Endothelial cell of umbilical vein (primary cell): ENCODE results near the gene PAK5. TPM values are rescaled to one million over a fixed set of nuclear protein-coding genes. Genes with fewer than 3 reads are reported as not detected.

Source experiments
- BruUV-seq: library from RNA; stranded (reverse); fragments of 400-500 nt; replicated peaks from 2 replicates; lab custom pipeline; 2021; lab: Mats Ljungman, UMichigan
- CTCF ChIA-PET: fragments of 300-600, 350-600 bp; sonication (Branson Sonifier 250); formaldehyde crosslinking; loops from one replicate; lab custom pipeline; 2021; ENCODE audit warnings: antibody characterized with exemption, inconsistent platforms; lab: Charles Lee
- POLR2A ChIA-PET: fragments of 300-600, 350-600 bp; sonication (Branson Sonifier 250); formaldehyde crosslinking; loops from one replicate; lab custom pipeline; 2021; ENCODE audit warnings: antibody characterized with exemption, inconsistent platforms; lab: Charles Lee
- DNase-seq: peaks from one replicate; pipeline ENCODE4 v3.0.0-alpha.2; 2011; ENCODE audit warnings: low read depth, low spot score
- FAIRE-seq: peaks from 2 replicates; lab custom pipeline; 2011; peaks lifted over from hg19 to GRCh38; lab: Jason Lieb, UNC
- H2AFZ ChIP-seq: 2 replicates; pipeline ENCODE4 v1.6.0; 2012; ENCODE audit warnings: low read depth, low read length, control low read depth, inconsistent platforms
- H3K27ac ChIP-seq: 2 replicates; pipeline ENCODE4 v1.5.1; 2011; ENCODE audit warnings: low read depth, mild to moderate bottlenecking, control low read depth, low read length, moderate library complexity; ENCODE audit not compliant: insufficient read depth
- H3K27me3 ChIP-seq, 2 experiments: 2 replicates each; pipeline versions ENCODE4 v1.6.0 to v1.6.1; 2011; ENCODE audit warnings: low read length in 2 of 2, mixed read lengths in 1 of 2; ENCODE audit not compliant: control insufficient read depth in 2 of 2, insufficient read depth in 2 of 2
- H3K36me3 ChIP-seq, 2 experiments: 2 replicates in 1 of 2; 3 replicates in 1 of 2; pipeline ENCODE4 v1.5.1; 2011; ENCODE audit warnings: low read length in 2 of 2, mild to moderate bottlenecking in 1 of 2, moderate library complexity in 1 of 2; ENCODE audit not compliant: control insufficient read depth in 2 of 2, insufficient read depth in 2 of 2; ENCODE audit errors: extremely low read depth in 1 of 2
- H3K4me1 ChIP-seq: 3 replicates; pipeline ENCODE4 v1.5.1; 2011; ENCODE audit warnings: mild to moderate bottlenecking, low read length; ENCODE audit not compliant: control insufficient read depth, insufficient read depth; ENCODE audit errors: extremely low read depth
- H3K4me2 ChIP-seq: 2 replicates; pipeline ENCODE4 v1.6.1; 2011; ENCODE audit warnings: low read length, control low read depth, mixed read lengths; ENCODE audit not compliant: insufficient read depth
- H3K4me3 ChIP-seq, 3 experiments: fragments of 200-600 bp in 1 of 3; sonication (generic), shearing (Covaris generic) in 1 of 3; replicated peaks in 1 of 3; 2 replicates each; pipeline ENCODE4 v1.5.1; 2011 to 2016; ENCODE audit warnings: control low read depth in 3 of 3, low read length in 3 of 3, mild to moderate bottlenecking in 2 of 3, inconsistent platforms in 1 of 3, low read depth in 1 of 3, moderate library complexity in 1 of 3; ENCODE audit not compliant: insufficient read depth in 1 of 3
- H3K79me2 ChIP-seq: 2 replicates; pipeline ENCODE4 v1.6.0; 2012; ENCODE audit warnings: low read length, inconsistent platforms; ENCODE audit not compliant: control insufficient read depth, insufficient read depth
- H3K9ac ChIP-seq: replicated peaks from 2 replicates; pipeline ENCODE3; 2011; ENCODE audit warnings: low read length, control low read depth; ENCODE audit not compliant: insufficient read depth; ENCODE audit errors: extremely low read depth
- H3K9me1 ChIP-seq: replicated peaks from 3 replicates; pipeline ENCODE4 v1.6.0; 2011; ENCODE audit warnings: mild to moderate bottlenecking, low read length; ENCODE audit not compliant: control insufficient read depth, insufficient read depth; ENCODE audit errors: extremely low read depth
- H3K9me3 ChIP-seq: replicated peaks from 2 replicates; pipeline ENCODE4 v1.5.1; 2012; ENCODE audit warnings: low read length, inconsistent platforms; ENCODE audit not compliant: control insufficient read depth, insufficient read depth
- H4K20me1 ChIP-seq: replicated peaks from 2 replicates; pipeline ENCODE3; 2011; ENCODE audit warnings: mild to moderate bottlenecking, low read length; ENCODE audit not compliant: control insufficient read depth, insufficient read depth; ENCODE audit errors: extremely low read depth
- CTCF ChIP-seq, 2 donors: IDR thresholded peaks; 1 replicate in 1 of 2; 2 replicates in 1 of 2; pipeline ENCODE4 v1.5.1; 2011; ENCODE audit warnings: low read length in 2 of 2, mild to moderate bottlenecking in 2 of 2, moderate library complexity in 2 of 2, control low read depth in 1 of 2, inconsistent platforms in 1 of 2, low read depth in 1 of 2; ENCODE audit not compliant: insufficient read depth in 1 of 2; ENCODE audit errors: extremely low read depth in 1 of 2
- EZH2 ChIP-seq: IDR thresholded peaks from 2 replicates; pipeline ENCODE4 v1.6.1; 2012; ENCODE audit warnings: borderline replicate concordance, low read depth, mild to moderate bottlenecking, moderate library complexity, low read length, inconsistent platforms; ENCODE audit not compliant: severe bottlenecking
- FOS ChIP-seq: IDR thresholded peaks from 2 replicates; pipeline ENCODE4 v1.6.1; 2011; ENCODE audit warnings: mild to moderate bottlenecking, low read length, moderate library complexity, borderline replicate concordance; ENCODE audit not compliant: insufficient read depth
- GATA2 ChIP-seq: IDR thresholded peaks from 2 replicates; pipeline ENCODE4 v1.7.0; 2011; ENCODE audit warnings: low read depth, mild to moderate bottlenecking, moderate library complexity, mixed read lengths, low read length; ENCODE audit not compliant: insufficient read length, insufficient read depth
- JUN ChIP-seq: IDR thresholded peaks from 2 replicates; pipeline ENCODE4 v1.6.1; 2011; ENCODE audit warnings: borderline replicate concordance, low read depth; ENCODE audit not compliant: insufficient read length, insufficient read depth
- MAX ChIP-seq: IDR thresholded peaks from 2 replicates; pipeline ENCODE4 v1.6.1; 2011; ENCODE audit not compliant: insufficient read depth, insufficient read length
- MYC ChIP-seq: IDR thresholded peaks from one replicate; pipeline ENCODE4 v1.6.1; 2011; ENCODE audit warnings: mild to moderate bottlenecking, low read depth, low read length
- POLR2A ChIP-seq: IDR thresholded peaks from 2 replicates; pipeline ENCODE4 v1.6.1; 2012; ENCODE audit warnings: low read depth, mild to moderate bottlenecking, control low read depth, low read length
- POLR2AphosphoS5 ChIP-seq: IDR thresholded peaks from 2 replicates; pipeline ENCODE4 v1.6.1; 2012; ENCODE audit warnings: low read depth, mild to moderate bottlenecking, control low read depth, low read length, moderate library complexity; ENCODE audit not compliant: insufficient read depth
- dilution Hi-C: fragments of 300-500 bp; cut with MboI; formaldehyde crosslinking; loops from one replicate; pipeline ENCODE4 v1.15.0; 2019; ENCODE audit warnings: low sequenced_read_pairs; ENCODE audit not compliant: extremely low pct_ligation_motif_present
- intact Hi-C: fragments of 100-400 bp; cut with micrococcal nuclease; formaldehyde crosslinking; loops from one replicate; pipeline ENCODE4 v1.10.0; 2022
- polyA plus RNA-seq, 4 experiments: library from polyadenylated mRNA; depleted of rRNA in 3 of 4; stranded (reverse) in 3 of 4; unstranded in 1 of 4; fragments of >200 nt; gene quantifications; 2 replicates each; pipeline versions ENCODE4 v1.2.1 to v1.2.3, GENCODE V29; 2011 to 2012; ENCODE audit warnings: missing spikeins in 1 of 4
- total RNA-seq: library from RNA; stranded (reverse); gene quantifications from 2 replicates; pipeline ENCODE4 v1.2.3, GENCODE V29; 2021

The PAK5 gene
- total and polyA plus RNA-seq, 2 donors (not counting 3 experiments of a cell fraction or from before 2014, with no cell fraction given) = not detected

GRCh38 chr20:9837634-9838033 lies 1.2 kb downstream of the PAK5 start:
- ChIA-PET POLR2A (no interaction called here), CTCF (no interaction called here)
- Histone ChIP-seq H4K20me1 (no peaks in the 10 kb centered on the region), H3K4me3 (no peak overlapping the region), H3K9me1 (no peaks in the 10 kb centered on the region), H3K79me2 (no peaks in the 10 kb centered on the region), H3K4me2 (no peak overlapping the region), H3K36me3 (no peaks in the 10 kb centered on the region), H3K4me1 (no peaks in the 10 kb centered on the region), H3K27ac (no peak overlapping the region), H3K9ac (no peak overlapping the region), H3K27me3 (peaks cover 11% of the 10 kb centered on the region in 2 experiments), H3K9me3 (no peaks in the 10 kb centered on the region), H2AFZ (no peak overlapping the region)
- BruUV-seq = no TSS peak
- DNase-seq = no peak
- no peak for FAIRE-seq
- TF ChIP-seq MYC = no peak
- no peak for TF ChIP-seq POLR2A
- TF ChIP-seq FOS = no peak
- dilution Hi-C loops = no loop called here
- intact Hi-C loops = no loop called here

GRCh38 chr20:9835302-9835701 lies 3.6 kb downstream of the PAK5 start:
- Histone ChIP-seq H3K4me3 (no peak overlapping the region), H4K20me1 (no peaks in the 10 kb centered on the region), H3K9me3 (no peaks in the 10 kb centered on the region), H3K36me3 (no peaks in the 10 kb centered on the region), H2AFZ (no peak overlapping the region), H3K79me2 (no peaks in the 10 kb centered on the region), H3K27ac (no peak overlapping the region), H3K9ac (no peak overlapping the region), H3K4me2 (no peak overlapping the region), H3K9me1 (no peaks in the 10 kb centered on the region), H3K4me1 (no peaks in the 10 kb centered on the region), H3K27me3 (peaks cover 11% of the 10 kb centered on the region in 2 experiments)
- DNase-seq (no peak), FAIRE-seq (no peak)
- CTCF ChIA-PET = no interaction called here
- TF ChIP-seq POLR2A (no peak), CTCF (IDR thresholded peaks at IDR 0.05; ENCODE audit: extremely low read depth in 1 of 2, insufficient read depth in 1 of 2, low read depth in 1 of 2, low read length in 2 of 2) (no peak), MAX (no peak), JUN (no peak), GATA2 (no peak), EZH2 (no peak), POLR2AphosphoS5 (no peak), FOS (no peak), MYC (no peak)
- BruUV-seq = no TSS peak
- dilution Hi-C loops (no loop called here), intact Hi-C loops (no loop called here)
- POLR2A ChIA-PET = no interaction called here
